SK-N-SH (cell line): Measurements from ENCODE around the gene NPAS3.

Source experiments
- FOXJ3 ChIP-seq: sonication (generic); formaldehyde crosslinking; IDR thresholded peaks from 2 replicates; pipeline ENCODE4 v1.5.1; 2020; ENCODE audit warnings: mild to moderate bottlenecking, missing genetic modification reagents
- MEF2A ChIP-seq: IDR thresholded peaks from 2 replicates; pipeline ENCODE4 v1.4.0; 2012; ENCODE audit warnings: low read depth, borderline replicate concordance
- POLR2AphosphoS5 ChIP-seq: IDR thresholded peaks from 2 replicates; pipeline ENCODE4 v1.6.1; 2012; ENCODE audit warnings: low read depth, low read length
- TAF1 ChIP-seq: IDR thresholded peaks from 2 replicates; pipeline ENCODE4 v1.6.1; 2012; ENCODE audit warnings: low read depth, mild to moderate bottlenecking, low read length, moderate library complexity, borderline replicate concordance
- TF ChIP-seq, protein P1 (sequence below): fragments of 200-600 bp; sonication (generic); IDR thresholded peaks from 2 replicates; pipeline ENCODE4 v1.6.1; 2017; ENCODE audit warnings: antibody characterized with exemption, mild to moderate bottlenecking, moderate library complexity
- TF ChIP-seq, protein P2 (sequence below): IDR thresholded peaks from 2 replicates; pipeline ENCODE4 v1.4.0; 2012; ENCODE audit warnings: low read depth
- TF ChIP-seq, protein P3 (sequence below): fragments of 150-350 bp; IDR thresholded peaks from 2 replicates; pipeline ENCODE4 v1.6.1; 2017; ENCODE audit warnings: antibody characterized with exemption, low read length, low read depth, borderline replicate concordance
- TF ChIP-seq, protein P4 (sequence below): IDR thresholded peaks from 2 replicates; pipeline ENCODE4 v1.6.1; 2012; ENCODE audit warnings: mild to moderate bottlenecking, low read depth, low read length, moderate library complexity

DNA sequence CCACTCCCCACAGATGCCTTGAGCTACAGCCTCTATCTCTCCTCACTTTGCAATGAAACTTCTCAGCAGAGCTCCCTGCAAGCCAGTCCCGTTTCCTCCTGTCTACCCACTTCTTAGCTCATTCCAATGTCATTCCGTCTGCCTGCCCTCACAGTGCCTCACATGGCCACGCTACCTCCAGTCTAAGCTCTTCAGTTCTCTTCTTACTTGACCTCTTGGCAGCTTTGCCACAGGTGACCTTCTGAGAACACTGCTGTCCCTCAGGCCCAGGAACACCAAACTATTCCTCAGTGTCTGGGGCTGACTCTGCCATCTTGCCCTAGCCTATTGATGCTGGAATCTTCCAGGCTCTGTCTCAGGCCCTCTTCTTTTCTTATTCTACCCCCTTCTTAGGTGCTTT lies 902.1 kb downstream of the NPAS3 start:
- TF ChIP-seq, protein P1, sequence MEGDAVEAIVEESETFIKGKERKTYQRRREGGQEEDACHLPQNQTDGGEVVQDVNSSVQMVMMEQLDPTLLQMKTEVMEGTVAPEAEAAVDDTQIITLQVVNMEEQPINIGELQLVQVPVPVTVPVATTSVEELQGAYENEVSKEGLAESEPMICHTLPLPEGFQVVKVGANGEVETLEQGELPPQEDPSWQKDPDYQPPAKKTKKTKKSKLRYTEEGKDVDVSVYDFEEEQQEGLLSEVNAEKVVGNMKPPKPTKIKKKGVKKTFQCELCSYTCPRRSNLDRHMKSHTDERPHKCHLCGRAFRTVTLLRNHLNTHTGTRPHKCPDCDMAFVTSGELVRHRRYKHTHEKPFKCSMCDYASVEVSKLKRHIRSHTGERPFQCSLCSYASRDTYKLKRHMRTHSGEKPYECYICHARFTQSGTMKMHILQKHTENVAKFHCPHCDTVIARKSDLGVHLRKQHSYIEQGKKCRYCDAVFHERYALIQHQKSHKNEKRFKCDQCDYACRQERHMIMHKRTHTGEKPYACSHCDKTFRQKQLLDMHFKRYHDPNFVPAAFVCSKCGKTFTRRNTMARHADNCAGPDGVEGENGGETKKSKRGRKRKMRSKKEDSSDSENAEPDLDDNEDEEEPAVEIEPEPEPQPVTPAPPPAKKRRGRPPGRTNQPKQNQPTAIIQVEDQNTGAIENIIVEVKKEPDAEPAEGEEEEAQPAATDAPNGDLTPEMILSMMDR, result no peak
- TF ChIP-seq POLR2AphosphoS5 (no peak), TAF1 (no peak), MEF2A (no peak), FOXJ3 (CRISPR knock-in tag) (no peak)
- TF ChIP-seq, protein P2, sequence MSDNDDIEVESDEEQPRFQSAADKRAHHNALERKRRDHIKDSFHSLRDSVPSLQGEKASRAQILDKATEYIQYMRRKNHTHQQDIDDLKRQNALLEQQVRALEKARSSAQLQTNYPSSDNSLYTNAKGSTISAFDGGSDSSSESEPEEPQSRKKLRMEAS, result no peak
- TF ChIP-seq, protein P3, sequence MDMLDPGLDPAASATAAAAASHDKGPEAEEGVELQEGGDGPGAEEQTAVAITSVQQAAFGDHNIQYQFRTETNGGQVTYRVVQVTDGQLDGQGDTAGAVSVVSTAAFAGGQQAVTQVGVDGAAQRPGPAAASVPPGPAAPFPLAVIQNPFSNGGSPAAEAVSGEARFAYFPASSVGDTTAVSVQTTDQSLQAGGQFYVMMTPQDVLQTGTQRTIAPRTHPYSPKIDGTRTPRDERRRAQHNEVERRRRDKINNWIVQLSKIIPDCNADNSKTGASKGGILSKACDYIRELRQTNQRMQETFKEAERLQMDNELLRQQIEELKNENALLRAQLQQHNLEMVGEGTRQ, result no peak
- TF ChIP-seq, protein P4, sequence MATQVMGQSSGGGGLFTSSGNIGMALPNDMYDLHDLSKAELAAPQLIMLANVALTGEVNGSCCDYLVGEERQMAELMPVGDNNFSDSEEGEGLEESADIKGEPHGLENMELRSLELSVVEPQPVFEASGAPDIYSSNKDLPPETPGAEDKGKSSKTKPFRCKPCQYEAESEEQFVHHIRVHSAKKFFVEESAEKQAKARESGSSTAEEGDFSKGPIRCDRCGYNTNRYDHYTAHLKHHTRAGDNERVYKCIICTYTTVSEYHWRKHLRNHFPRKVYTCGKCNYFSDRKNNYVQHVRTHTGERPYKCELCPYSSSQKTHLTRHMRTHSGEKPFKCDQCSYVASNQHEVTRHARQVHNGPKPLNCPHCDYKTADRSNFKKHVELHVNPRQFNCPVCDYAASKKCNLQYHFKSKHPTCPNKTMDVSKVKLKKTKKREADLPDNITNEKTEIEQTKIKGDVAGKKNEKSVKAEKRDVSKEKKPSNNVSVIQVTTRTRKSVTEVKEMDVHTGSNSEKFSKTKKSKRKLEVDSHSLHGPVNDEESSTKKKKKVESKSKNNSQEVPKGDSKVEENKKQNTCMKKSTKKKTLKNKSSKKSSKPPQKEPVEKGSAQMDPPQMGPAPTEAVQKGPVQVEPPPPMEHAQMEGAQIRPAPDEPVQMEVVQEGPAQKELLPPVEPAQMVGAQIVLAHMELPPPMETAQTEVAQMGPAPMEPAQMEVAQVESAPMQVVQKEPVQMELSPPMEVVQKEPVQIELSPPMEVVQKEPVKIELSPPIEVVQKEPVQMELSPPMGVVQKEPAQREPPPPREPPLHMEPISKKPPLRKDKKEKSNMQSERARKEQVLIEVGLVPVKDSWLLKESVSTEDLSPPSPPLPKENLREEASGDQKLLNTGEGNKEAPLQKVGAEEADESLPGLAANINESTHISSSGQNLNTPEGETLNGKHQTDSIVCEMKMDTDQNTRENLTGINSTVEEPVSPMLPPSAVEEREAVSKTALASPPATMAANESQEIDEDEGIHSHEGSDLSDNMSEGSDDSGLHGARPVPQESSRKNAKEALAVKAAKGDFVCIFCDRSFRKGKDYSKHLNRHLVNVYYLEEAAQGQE, result no peak
